Stomach (tissue), 9 donors: Measurements from ENCODE around the gene SPG7. TPM values are rescaled to one million over a fixed set of nuclear protein-coding genes. Genes with fewer than 3 reads are reported as not detected.
A peak's percentile ranks its signal among the peaks of the same experiment; 100 is the strongest.

Experiments used
- DNase-seq, 2 donors: peaks; one replicate each; pipeline versions ENCODE4 v3.0.0 to v3.0.0-alpha.2; 2013 to 2019
- H3K27ac ChIP-seq, 5 donors: fragments of 200-600 bp in 4 of 5; sonication (generic) in 4 of 5; one replicate each; pipeline ENCODE4 v1.5.1; 2013 to 2019; ENCODE audit warnings: mild to moderate bottlenecking in 1 of 5, moderate library complexity in 1 of 5
- H3K27me3 ChIP-seq, 3 donors: fragments of 200-600 bp; sonication (generic); one replicate each; pipeline ENCODE4 v1.5.1; 2017 to 2019; ENCODE audit warnings: mixed run types in 1 of 3
- H3K36me3 ChIP-seq, 4 donors: fragments of 200-600 bp; sonication (generic); 1 replicate in 3 of 4; 2 replicates in 1 of 4; pipeline ENCODE4 v1.5.1; 2016 to 2019
- H3K4me1 ChIP-seq, 4 donors: fragments of 200-600 bp; sonication (generic); one replicate each; pipeline ENCODE4 v1.5.1; 2016 to 2019
- H3K4me3 ChIP-seq, 4 donors: fragments of 200-600 bp; sonication (generic) in 3 of 4; one replicate each; pipeline ENCODE4 v1.5.1; 2016 to 2019; ENCODE audit warnings: mild to moderate bottlenecking in 1 of 4
- H3K9me3 ChIP-seq, 4 donors: fragments of 200-600 bp; sonication (generic); one replicate each; pipeline ENCODE4 v1.5.1; 2016 to 2019
- CTCF ChIP-seq, 7 experiments: fragments of 450-650 bp in 4 of 7; fragments of 200-600 bp in 3 of 7; sonication (generic) in 3 of 7; IDR thresholded peaks; one replicate each; pipeline ENCODE4 v1.5.1; 2016 to 2019; ENCODE audit warnings: antibody characterized with exemption in 7 of 7, control low read depth in 2 of 7, mild to moderate bottlenecking in 1 of 7
- EP300 ChIP-seq: sonication (generic); formaldehyde crosslinking; IDR thresholded peaks from one replicate; pipeline ENCODE4 v1.6.1; 2017; ENCODE audit warnings: antibody characterized with exemption
- POLR2A ChIP-seq, 4 donors: fragments of 450-650 bp; IDR thresholded peaks; one replicate each; pipeline ENCODE4 v1.6.1; 2016; ENCODE audit warnings: antibody characterized with exemption in 4 of 4, control low read depth in 2 of 4, mild to moderate bottlenecking in 1 of 4, moderate library complexity in 1 of 4
- POLR2AphosphoS5 ChIP-seq, 3 donors: sonication (generic); formaldehyde crosslinking; IDR thresholded peaks; one replicate each; pipeline ENCODE4 v1.6.1; 2016; ENCODE audit warnings: antibody characterized with exemption in 3 of 3
- WGBS, 5 donors: extraction: QIAGEN DNeasy Blood & Tissue Kit in 3 of 5; methylation state at CpG; one replicate each; pipeline versions ENCODE4 v1.1.5 to v1.1.7; 2013 to 2018; 5-methylcytosine and 5-hydroxymethylcytosine counted together
- intact Hi-C: fragments of 100-400 bp; cut with DNase I; formaldehyde crosslinking; loops from one replicate; pipeline ENCODE4 v1.15.1; 2023; ENCODE audit warnings: low total_unique reads
- polyA plus RNA-seq, 3 donors: library from polyadenylated mRNA; stranded (reverse); fragments of 200-250 nt; gene quantifications; one replicate each; pipeline ENCODE4 v1.2.3, GENCODE V29; 2013
- total RNA-seq, 5 donors: library from RNA; depleted of rRNA; stranded (reverse); fragments of >200 nt; gene quantifications; one replicate each; pipeline versions ENCODE4 v1.1.0 to v1.2.3, GENCODE V29; 2014 to 2016
- donor health status: healthy with polysubstance abuse.
- donor health status: Bipolar disorder and iron deficiency.
- donor health status: healthy.

The SPG7 gene
- total and polyA plus RNA-seq, 8 donors: 30.0 to 363 (median 157) TPM

DNA sequence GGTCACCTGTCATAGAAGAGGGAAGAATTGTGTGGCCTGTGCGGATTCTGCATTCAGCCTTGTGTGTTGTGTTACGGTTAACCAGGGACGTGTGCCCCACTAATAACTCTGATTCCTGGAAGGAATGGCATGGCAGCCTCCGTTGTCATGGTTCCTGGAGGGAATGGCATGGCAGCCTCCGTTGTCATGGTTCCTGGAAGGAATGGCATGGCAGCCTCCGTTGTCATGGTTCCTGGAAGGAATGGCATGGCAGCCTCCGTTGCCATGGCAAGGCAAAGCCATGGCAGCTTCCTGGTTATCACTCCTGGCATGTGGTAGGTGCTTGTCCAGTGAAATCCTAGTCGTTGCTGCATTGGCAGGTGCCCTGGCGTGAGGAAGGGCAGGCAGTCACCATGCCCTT lies 8.9 kb downstream of the SPG7 start:
- no peak for DNase-seq
- Histone ChIP-seq H3K27me3 (no peaks in the 10 kb centered on the region), H3K36me3 (peaks cover 57 to 100% (median 100%) of the 10 kb centered on the region in 4 donors), H3K4me1 (no peaks in the 10 kb centered on the region), H3K4me3 (no peak overlapping the region), H3K27ac (no peak overlapping the region), H3K9me3 (no peaks in the 10 kb centered on the region)
- 75 to 82% (median 80%) methylated on average over 9 of the region's 9 CpGs for WGBS, 5 donors
- TF ChIP-seq EP300: no peak
- no peak for TF ChIP-seq POLR2A (IDR thresholded peaks at IDR 0.05)
- no peak for TF ChIP-seq CTCF (IDR thresholded peaks at IDR 0.05)
- TF ChIP-seq POLR2AphosphoS5 (IDR thresholded peaks at IDR 0.05): no peak
- intact Hi-C loops: no loop called here

- 79 to 86% (median 83%) methylated on average over 15 of the region's 15 CpGs for WGBS, 5 donors
- peaks cover 62 to 100% (median 100%) of the 10 kb centered on the region in 4 donors for H3K36me3 ChIP-seq
Measured at GRCh38 chr16:89519881-89520280, 11.7 kb downstream of the SPG7 start.

DNA sequence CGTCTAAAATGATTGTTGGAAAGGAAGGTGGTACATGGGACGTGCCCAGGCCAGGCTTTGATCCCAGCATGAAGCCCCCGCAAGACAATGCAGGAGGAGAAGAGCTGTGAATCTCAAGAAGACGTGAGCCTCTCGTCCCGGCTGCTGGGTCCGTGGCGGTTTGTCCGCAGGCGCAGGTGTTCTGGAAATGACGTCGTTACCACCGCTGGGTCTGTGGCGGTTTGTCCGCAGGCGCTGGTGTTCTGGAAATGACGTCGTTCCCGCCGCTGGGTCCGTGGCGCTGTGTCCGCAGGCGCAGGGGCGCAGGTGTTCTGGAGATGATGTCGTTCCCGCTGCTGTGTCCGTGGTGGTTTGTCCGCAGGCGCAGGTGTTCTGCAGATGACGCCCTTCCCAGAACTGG lies 14.1 kb downstream of the SPG7 start:
- no peaks in the 10 kb centered on the region for H3K27me3 ChIP-seq
- intact Hi-C loops: no loop called here
- TF ChIP-seq CTCF (IDR thresholded peaks at IDR 0.05) (no peak), POLR2A (IDR thresholded peaks at IDR 0.05) (no peak), POLR2AphosphoS5 (IDR thresholded peaks at IDR 0.05) (no peak), EP300 (no peak)
- no peaks in the 10 kb centered on the region for H3K9me3 ChIP-seq
- H3K36me3 ChIP-seq: peaks cover 59 to 100% (median 100%) of the 10 kb centered on the region in 4 donors
- H3K4me3 ChIP-seq: no peak overlapping the region
- WGBS, 5 donors: 92 to 96% (median 94%) methylated on average over 31 of the region's 31 CpGs
- H3K4me1 ChIP-seq: no peaks in the 10 kb centered on the region
- DNase-seq: no peak
- H3K27ac ChIP-seq: no peak overlapping the region

More at GRCh38 chr16:89519881-89520280, 11.7 kb downstream of the SPG7 start:
- TF ChIP-seq EP300 (no peak), POLR2AphosphoS5 (IDR thresholded peaks at IDR 0.05) (no peak), CTCF (IDR thresholded peaks at IDR 0.05) (no peak), POLR2A (IDR thresholded peaks at IDR 0.05) (no peak)
- intact Hi-C loops: no loop called here
- Histone ChIP-seq H3K27me3 (no peaks in the 10 kb centered on the region), H3K4me3 (no peak overlapping the region), H3K27ac (no peak overlapping the region), H3K4me1 (no peaks in the 10 kb centered on the region), H3K9me3 (no peaks in the 10 kb centered on the region)
- no peak for DNase-seq

DNA sequence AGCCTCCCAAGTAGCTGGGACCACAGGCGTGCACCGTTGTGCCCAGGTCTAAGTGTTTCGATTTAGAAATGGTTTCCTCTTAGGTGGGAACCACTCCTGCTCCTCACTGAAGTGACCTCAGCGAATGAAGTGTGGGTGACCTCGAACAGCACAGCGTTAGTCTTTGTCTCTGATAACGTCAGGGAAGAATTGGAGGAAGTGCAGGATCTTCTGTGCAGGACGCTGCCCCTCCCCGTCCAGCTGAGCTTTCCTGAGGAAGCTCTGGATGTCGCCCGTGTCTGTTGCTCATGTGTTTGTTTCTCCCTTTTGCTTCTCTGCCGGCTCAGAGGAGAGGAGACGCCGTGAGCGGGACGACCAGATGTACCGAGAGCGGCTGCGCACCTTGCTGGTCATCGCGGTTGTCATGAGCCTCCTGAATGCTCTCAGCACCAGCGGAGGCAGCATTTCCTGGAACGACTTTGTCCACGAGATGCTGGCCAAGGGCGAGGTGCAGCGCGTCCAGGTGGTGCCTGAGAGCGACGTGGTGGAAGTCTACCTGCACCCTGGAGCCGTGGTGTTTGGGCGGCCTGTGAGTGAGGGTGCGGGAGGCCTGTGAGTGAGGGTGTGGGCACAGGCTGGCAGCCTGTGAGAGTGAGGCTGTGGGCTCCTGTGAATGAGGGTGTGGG lies 15.6 kb downstream of the SPG7 start:
- no peaks in the 10 kb centered on the region for H3K4me1 ChIP-seq
- H3K9me3 ChIP-seq: no peaks in the 10 kb centered on the region
- 83 to 91% (median 87%) methylated on average over 30 to 32 of the region's 32 CpGs for WGBS, 5 donors
- no peaks in the 10 kb centered on the region for H3K27me3 ChIP-seq
- intact Hi-C loops: no loop called here
- peaks cover 64 to 100% (median 100%) of the 10 kb centered on the region in 4 donors for H3K36me3 ChIP-seq
- peak in 1 of 2 donors; percentile 28 for DNase-seq
- TF ChIP-seq EP300: no peak
- TF ChIP-seq CTCF (IDR thresholded peaks at IDR 0.05): no peak
- no peak for TF ChIP-seq POLR2AphosphoS5 (IDR thresholded peaks at IDR 0.05)
- no peak for TF ChIP-seq POLR2A (IDR thresholded peaks at IDR 0.05)
- H3K4me3 ChIP-seq: no peak overlapping the region
- no peak overlapping the region for H3K27ac ChIP-seq
